GM18517 (cell line): ENCODE measurements around the gene MCF2L.

Experiments
- ATAC-seq: cut with Tn5 transposase; IDR thresholded peaks from one replicate; pipeline ENCODE4 v1.9.1; 2021; ENCODE audit warnings: mild to moderate bottlenecking, moderate library complexity; ENCODE audit not compliant: unreplicated experiment

The MCF2L gene

DNA sequence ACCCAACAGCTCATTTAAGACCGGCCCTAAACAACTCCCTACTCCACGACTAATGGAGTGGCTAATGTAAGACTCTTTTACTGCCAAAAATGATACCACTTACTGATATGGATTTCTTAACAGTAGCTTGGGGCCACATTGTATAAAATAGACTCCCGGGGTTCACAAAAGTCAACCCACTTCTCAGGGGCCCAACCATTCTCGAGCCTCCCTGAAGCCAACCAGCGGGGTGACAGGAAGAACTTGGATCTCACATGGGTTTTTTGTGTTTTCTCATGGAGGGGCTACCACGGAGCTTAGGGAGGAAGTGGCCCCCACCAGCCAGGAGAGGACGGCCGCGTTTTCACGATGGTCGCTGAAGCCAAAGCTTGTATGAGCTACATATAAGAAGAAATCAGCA, 8.1 kb downstream of the MCF2L start:
- no peak for ATAC-seq

DNA sequence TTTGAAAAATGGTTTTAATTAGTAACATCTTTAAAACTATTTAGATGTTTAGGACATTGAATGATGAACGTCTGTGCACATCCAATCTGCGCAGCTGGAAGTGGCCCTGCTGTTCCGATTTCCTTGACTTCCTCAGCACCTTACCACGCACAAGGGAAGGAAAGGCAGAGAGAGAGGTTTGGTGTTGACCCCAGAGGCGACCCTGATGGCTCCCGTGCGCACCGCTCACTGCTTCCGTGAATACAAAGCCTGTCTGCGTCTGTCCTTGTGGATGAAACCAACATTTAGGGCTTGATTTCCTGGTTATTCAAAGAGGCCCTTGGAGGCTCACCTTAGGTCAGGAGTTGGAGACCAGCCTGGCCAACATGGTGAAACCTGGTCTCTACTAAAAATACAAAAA, 8.5 kb downstream of the MCF2L start:
- no peak for ATAC-seq

- no peak for ATAC-seq
Observed at GRCh38 chr13:112978561-112979405, 9.8 kb downstream of the MCF2L start.

- no peak for ATAC-seq
Observed at GRCh38 chr13:112979406-112979902, 10.4 kb downstream of the MCF2L start.

- ATAC-seq: no peak
Observed at GRCh38 chr13:112980434-112980833, 11.4 kb downstream of the MCF2L start.

DNA sequence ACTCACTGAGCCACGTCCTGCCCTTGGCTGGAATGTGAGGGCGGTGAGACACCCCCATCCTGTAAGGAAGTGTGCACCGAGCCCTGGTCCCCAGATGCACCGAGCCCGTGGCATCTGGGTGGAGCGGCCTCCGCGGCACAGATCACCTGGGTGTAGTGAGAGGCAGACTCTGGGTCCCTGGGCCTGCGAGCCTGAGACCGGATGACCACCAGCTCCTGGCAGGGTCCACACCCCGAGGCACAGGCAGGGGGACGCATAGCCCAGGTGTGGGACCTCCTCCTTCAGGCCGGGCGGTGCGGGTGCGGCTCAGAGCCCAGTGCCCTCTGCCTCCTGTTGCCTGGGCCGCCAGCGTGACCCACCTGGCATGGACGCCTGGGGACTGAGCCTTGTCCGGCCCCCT, 12.4 kb downstream of the MCF2L start:
- no peak for ATAC-seq

DNA sequence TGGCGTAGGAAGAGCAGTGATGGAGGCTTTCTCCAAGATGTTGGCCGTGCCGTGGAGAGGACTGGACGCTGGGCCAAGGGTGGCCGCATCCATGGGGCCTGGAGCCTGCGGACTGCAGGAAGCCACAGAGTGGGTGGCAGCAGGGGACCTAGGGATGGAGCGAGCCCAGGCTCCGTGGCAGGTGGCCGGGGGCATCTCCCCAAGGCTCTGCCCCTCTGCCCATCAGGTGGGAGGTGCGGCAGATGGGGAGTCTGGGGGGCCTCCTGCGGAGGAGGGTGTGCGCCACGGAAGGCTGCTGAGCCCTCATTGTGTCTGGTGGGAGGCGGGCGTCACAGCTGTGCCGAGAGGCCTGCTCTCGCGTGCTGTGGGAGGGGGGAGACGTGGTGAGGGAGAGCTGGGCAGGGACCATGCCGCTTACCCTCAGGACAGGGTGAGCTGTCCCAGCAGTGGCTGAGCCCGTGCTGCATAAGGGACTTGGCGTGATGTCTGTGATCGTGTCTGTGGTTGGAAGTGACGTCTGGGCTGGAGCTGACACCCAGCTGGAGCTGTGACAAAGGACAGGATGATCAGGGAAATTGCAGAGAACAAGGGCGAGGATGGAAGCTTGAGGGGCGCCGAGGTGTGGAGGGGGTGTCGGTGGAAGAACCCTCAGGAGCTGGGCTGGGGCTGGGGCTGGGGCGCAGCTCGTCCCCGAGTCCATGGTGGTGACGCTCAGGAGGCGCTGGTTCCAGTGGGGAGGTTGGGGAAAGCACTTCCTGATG, 13.4 kb downstream of the MCF2L start:
- no peak for ATAC-seq

DNA sequence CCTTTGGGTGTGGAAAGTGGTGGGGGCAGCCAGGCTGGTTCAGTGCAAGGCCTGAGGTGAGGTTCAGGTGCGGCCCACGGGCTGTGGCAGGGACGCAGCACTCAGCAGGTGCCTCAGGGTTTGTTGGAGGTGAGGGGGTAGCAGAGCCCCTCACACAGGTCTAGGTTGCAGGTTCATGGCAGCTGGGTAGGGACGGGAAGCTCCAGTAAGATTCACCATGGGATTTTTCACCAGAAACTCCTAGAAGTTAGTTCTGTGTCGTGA, 14.0 kb downstream of the MCF2L start:
- no peak for ATAC-seq

DNA sequence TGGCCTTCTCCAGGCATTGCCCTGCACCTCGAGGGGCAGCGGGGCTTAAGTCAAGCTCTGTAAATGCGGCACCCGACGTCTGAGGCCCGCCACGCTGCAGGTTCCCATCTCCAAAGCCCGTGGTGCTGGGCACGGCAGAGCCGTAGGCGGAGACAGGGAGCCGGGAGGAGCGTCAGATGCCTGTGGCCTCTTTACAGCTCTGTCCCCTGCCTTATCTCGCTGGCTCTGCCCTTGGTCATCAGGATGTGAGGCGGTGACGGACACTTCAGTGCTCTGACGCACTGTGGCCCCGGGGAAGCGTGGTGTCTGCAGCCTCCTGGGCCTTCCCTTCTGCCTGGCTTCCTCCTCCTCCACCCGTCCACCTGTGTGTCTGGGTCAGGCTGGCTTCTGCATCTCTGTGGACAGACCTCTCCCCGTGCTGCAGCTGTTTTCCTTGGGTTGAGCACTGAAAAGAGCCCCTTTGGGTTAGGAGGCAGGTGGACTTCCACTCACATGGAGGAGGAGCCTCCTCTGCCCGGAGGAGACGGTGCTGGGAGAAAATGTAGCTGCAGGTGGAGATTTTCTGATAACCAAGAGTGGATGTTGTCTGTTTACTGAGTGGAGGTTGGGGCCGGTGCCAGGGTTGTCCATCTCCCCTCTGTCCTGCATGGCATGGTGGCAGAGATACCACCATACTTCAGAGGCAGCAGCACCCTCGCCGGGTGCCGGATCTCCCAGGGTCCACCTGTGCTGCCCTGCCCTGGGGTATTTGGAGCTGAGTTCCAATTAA, 14.6 kb downstream of the MCF2L start:
- ATAC-seq: no peak

- no peak for ATAC-seq
Observed at GRCh38 chr13:112984501-112984900, 15.5 kb downstream of the MCF2L start.

GRCh38 chr13:112984954-112985802, 16.2 kb downstream of the MCF2L start:
- no peak for ATAC-seq

DNA sequence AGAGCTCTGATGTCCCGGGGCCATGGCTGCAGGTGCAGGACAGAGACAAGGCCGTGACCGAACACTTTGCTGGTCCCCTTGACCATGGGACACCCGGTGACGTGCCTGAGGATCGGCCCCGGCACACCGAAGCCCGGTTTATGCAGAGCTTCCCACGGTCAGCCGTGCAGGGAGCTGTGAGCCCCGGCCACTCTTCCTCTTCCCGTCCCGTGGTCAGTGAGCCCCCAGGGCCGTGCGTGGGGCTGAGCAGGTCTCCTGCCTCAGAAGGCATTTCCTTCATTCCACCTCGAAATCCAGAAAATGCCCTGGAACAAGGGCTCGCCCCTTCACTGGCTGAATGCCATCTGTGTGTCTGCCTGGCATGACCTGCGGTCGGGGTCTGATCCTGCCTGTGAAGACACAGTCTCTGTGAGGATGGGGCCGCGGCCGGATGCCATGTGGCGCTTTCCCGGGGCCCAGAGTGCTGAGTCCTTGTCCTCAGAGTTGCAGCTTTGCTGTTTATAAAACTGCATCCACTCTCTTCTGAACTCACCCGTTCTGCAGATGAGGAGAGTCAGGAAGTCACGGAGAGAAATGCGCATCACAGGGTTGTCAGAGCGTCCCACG, 16.9 kb downstream of the MCF2L start:
- ATAC-seq: no peak

GRCh38 chr13:112986470-112986869, 17.5 kb downstream of the MCF2L start:
- no peak for ATAC-seq

DNA sequence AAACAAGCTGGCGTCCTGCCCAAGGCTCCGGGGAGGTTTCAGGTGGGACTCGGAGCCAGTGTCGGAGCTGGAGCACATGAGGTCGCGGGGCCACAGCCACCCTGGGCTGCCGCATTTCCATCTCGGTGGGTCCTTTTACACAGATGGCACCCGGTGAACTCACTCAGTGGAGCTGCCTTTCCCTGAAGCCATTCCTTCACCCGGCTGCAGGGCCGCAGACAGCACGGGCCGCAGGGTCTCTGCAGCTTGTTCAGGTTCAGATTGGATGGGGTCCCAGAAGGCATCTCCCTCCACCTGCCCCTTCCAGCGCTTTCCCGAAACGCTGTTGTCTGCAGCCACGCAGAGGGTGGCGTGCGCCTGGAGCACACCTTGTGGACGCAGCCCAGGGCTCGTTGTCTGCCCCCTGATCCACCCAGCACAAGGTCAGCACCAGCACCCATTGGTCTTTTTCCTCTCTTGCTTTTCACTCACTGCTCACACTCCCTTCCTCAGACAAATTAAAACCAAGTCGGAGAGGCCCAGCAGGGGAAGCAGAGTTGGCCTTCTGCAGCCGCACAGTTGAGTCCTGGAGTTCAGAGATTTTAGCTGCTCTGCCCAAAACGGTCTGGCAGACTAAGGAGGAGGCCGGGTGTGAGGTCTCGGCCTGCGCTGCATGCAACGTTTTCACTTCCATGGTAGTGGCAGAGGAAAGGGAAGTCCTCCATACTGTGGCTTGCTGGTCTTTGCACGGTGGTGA, 18.1 kb downstream of the MCF2L start:
- no peak for ATAC-seq

- ATAC-seq: no peak
Observed at GRCh38 chr13:112987682-112988024, 18.6 kb downstream of the MCF2L start.

DNA sequence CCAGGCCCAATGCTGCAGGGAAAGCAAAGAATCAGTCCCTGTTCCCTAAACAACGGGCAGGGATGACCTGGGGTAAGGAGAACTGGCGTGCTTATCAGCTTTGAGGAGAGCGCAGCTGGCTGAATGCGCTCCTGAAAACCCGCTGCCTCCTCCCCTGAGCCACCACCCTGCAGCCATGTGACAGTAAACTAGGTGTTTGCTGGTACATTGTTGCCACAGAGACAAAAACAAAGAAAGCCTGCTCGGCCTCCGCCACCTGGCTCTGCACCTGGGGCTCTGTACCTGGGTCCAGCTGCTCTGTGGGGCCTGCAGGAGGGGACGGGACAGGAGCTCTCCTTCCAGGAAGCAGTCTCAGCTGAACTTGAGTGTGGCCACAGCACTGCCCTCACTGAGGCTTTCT, 21.8 kb downstream of the MCF2L start:
- ATAC-seq: no peak

- no peak for ATAC-seq
Observed at GRCh38 chr13:112991609-112992008, 22.6 kb downstream of the MCF2L start.

GRCh38 chr13:112992931-112993680, 24.1 kb downstream of the MCF2L start:
- no peak for ATAC-seq
